Activated B cell treated with CpG ODN at 0.5 μM for 24 hours (primary cell): ENCODE results near the gene ACP3. TPM values are rescaled to one million over a fixed set of nuclear protein-coding genes. Genes with fewer than 3 reads are reported as not detected.
"Not testable (repeated sequence)": the region's sequence is repeated elsewhere in the genome, so short reads cannot be mapped to it uniquely, and the experiment has no call there.

Source experiments
- ATAC-seq: fragments of 200-7000 bp; cut with Tn5 transposase; one replicate; pipeline ENCODE4 v1.10.0; 2021; ENCODE audit warnings: low read depth, mild to moderate bottlenecking, moderate library complexity
- CTCF ChIA-PET: fragments of 350-600 bp; sonication (Branson Sonifier 250); formaldehyde crosslinking; loops from one replicate; lab custom pipeline; 2021; ENCODE audit warnings: antibody characterized with exemption; lab: Charles Lee
- POLR2A ChIA-PET: fragments of 350-600 bp; sonication (Branson Sonifier 250); formaldehyde crosslinking; loops from one replicate; lab custom pipeline; 2021; ENCODE audit warnings: antibody characterized with exemption; lab: Charles Lee
- DNase-seq: peaks from one replicate; pipeline ENCODE4 v3.0.0; 2022
- H3K27ac Mint-ChIP-seq: one replicate; pipeline ENCODE4 v1.8.0; 2020; ENCODE audit warnings: mixed read lengths
- H3K27me3 Mint-ChIP-seq: one replicate; pipeline ENCODE4 v1.8.0; 2021; ENCODE audit warnings: mixed read lengths
- H3K36me3 Mint-ChIP-seq: one replicate; pipeline ENCODE4 v1.8.0; 2021; ENCODE audit warnings: low read depth, mixed read lengths
- H3K4me1 Mint-ChIP-seq: one replicate; pipeline ENCODE4 v1.8.0; 2021; ENCODE audit warnings: mixed read lengths
- H3K4me3 Mint-ChIP-seq: one replicate; pipeline ENCODE4 v1.8.0; 2020; ENCODE audit warnings: mild to moderate bottlenecking, mixed read lengths
- H3K9me3 Mint-ChIP-seq: one replicate; pipeline ENCODE4 v1.8.0; 2020; ENCODE audit warnings: mixed read lengths
- CTCF ChIP-seq: fragments of 200-600 bp; IDR thresholded peaks from one replicate; pipeline ENCODE4 v1.8.0; 2022; ENCODE audit warnings: antibody characterized with exemption, mild to moderate bottlenecking
- intact Hi-C: fragments of 100-400 bp; cut with micrococcal nuclease; formaldehyde crosslinking; loops from one replicate; pipeline ENCODE4 v1.15.1; 2024
- total RNA-seq: library from RNA; stranded (reverse); gene quantifications from 2 replicates; pipeline ENCODE4 v1.2.3, GENCODE V29; 2022

The ACP3 gene
- total RNA-seq, 1 donor from 2014 or later: 0.84 TPM

- CTCF ChIA-PET: no interaction called here
- no peaks in the 10 kb centered on the region for H3K4me1 Mint-ChIP-seq
- ATAC-seq (no peak), DNase-seq (no peak)
- no peak overlapping the region for H3K27ac Mint-ChIP-seq
- intact Hi-C loops: no loop called here
- H3K4me3 Mint-ChIP-seq: no peak overlapping the region
- POLR2A ChIA-PET: no interaction called here
- H3K36me3 Mint-ChIP-seq: no peaks in the 10 kb centered on the region
- H3K9me3 Mint-ChIP-seq: peaks cover 2% of the 10 kb centered on the region
- no peak for TF ChIP-seq CTCF
- H3K27me3 Mint-ChIP-seq: peaks cover 2% of the 10 kb centered on the region
These were observed 22.3 kb upstream of the ACP3 start for GRCh38 chr3:132294906-132295305.

- POLR2A ChIA-PET, ATAC-seq, H3K4me1 Mint-ChIP-seq, H3K36me3 Mint-ChIP-seq, H3K27ac Mint-ChIP-seq, H3K27me3 Mint-ChIP-seq, CTCF ChIA-PET, DNase-seq, intact Hi-C loops, H3K4me3 Mint-ChIP-seq: not testable (repeated sequence)
- H3K9me3 Mint-ChIP-seq: peaks cover 11% of the 10 kb centered on the region
These were observed 13.6 kb upstream of the ACP3 start for GRCh38 chr3:132303336-132304201.

GRCh38 chr3:132304351-132304750, 12.9 kb upstream of the ACP3 start:
- ATAC-seq, H3K36me3 Mint-ChIP-seq, intact Hi-C loops, H3K4me3 Mint-ChIP-seq, CTCF ChIA-PET, H3K4me1 Mint-ChIP-seq, DNase-seq, H3K27me3 Mint-ChIP-seq, POLR2A ChIA-PET, H3K27ac Mint-ChIP-seq: not testable (repeated sequence)
- peaks cover 11% of the 10 kb centered on the region for H3K9me3 Mint-ChIP-seq

GRCh38 chr3:132310057-132310456, 7.2 kb upstream of the ACP3 start:
- CTCF ChIA-PET, H3K27ac Mint-ChIP-seq, H3K27me3 Mint-ChIP-seq, POLR2A ChIA-PET, H3K36me3 Mint-ChIP-seq, H3K9me3 Mint-ChIP-seq, H3K4me1 Mint-ChIP-seq, H3K4me3 Mint-ChIP-seq, intact Hi-C loops, ATAC-seq, DNase-seq: not testable (repeated sequence)

- peaks cover 3% of the 10 kb centered on the region for H3K9me3 Mint-ChIP-seq
- CTCF ChIA-PET: no interaction called here
- POLR2A ChIA-PET: no interaction called here
- ATAC-seq (no peak), DNase-seq (no peak)
- H3K27ac Mint-ChIP-seq: no peak overlapping the region
- no peak for TF ChIP-seq CTCF
- H3K27me3 Mint-ChIP-seq: no peaks in the 10 kb centered on the region
- no peaks in the 10 kb centered on the region for H3K36me3 Mint-ChIP-seq
- no peaks in the 10 kb centered on the region for H3K4me1 Mint-ChIP-seq
- intact Hi-C loops: no loop called here
- H3K4me3 Mint-ChIP-seq: no peak overlapping the region
These were observed 5.9 kb upstream of the ACP3 start for GRCh38 chr3:132311316-132311715.

GRCh38 chr3:132311841-132312240, 5.4 kb upstream of the ACP3 start:
- ChIA-PET POLR2A (no interaction called here), CTCF (no interaction called here)
- no peak for DNase-seq
- no peak for TF ChIP-seq CTCF
- no peaks in the 10 kb centered on the region for H3K27me3 Mint-ChIP-seq
- no peaks in the 10 kb centered on the region for H3K4me1 Mint-ChIP-seq
- no peak overlapping the region for H3K27ac Mint-ChIP-seq
- ATAC-seq: no peak
- H3K4me3 Mint-ChIP-seq: no peak overlapping the region
- intact Hi-C loops: no loop called here
- peaks cover 3% of the 10 kb centered on the region for H3K9me3 Mint-ChIP-seq
- no peaks in the 10 kb centered on the region for H3K36me3 Mint-ChIP-seq
